ENCODE results near the gene PRRC2C.

- TF ChIP-seq CTCF (IDR thresholded peaks at IDR 0.05): no peak
- TF ChIP-seq POLR2A (IDR thresholded peaks at IDR 0.05): no peak
Observed at GRCh38 chr1:171506525-171507304, 21.4 kb downstream of the PRRC2C start.
